Astrocyte (in vitro differentiated cells and primary cell): ENCODE measurements around the gene ADAM19. TPM values are rescaled to one million over a fixed set of nuclear protein-coding genes. Genes with fewer than 3 reads are reported as not detected.
A peak's percentile ranks its signal among the peaks of the same experiment; 100 is the strongest.

Experiments used
- DNase-seq: peaks from one replicate; pipeline ENCODE4 v3.0.0-alpha.2; 2010; ENCODE audit warnings: low read depth
- FAIRE-seq: peaks from 2 replicates; lab custom pipeline; 2011; peaks lifted over from hg19 to GRCh38; lab: Jason Lieb, UNC
- H2AFZ ChIP-seq: 2 replicates; pipeline ENCODE4 v1.6.0; 2012; ENCODE audit warnings: low read depth, low read length, inconsistent platforms
- H3K27ac ChIP-seq: 2 replicates; pipeline ENCODE4 v1.5.1; 2011; ENCODE audit warnings: low read depth, low read length, inconsistent platforms
- H3K27me3 ChIP-seq: 2 replicates; pipeline ENCODE4 v1.6.0; 2011; ENCODE audit warnings: low read length, inconsistent platforms; ENCODE audit not compliant: insufficient read depth
- H3K36me3 ChIP-seq: 2 replicates; pipeline ENCODE4 v1.5.1; 2011; ENCODE audit warnings: low read length, inconsistent platforms; ENCODE audit not compliant: insufficient read depth
- H3K4me1 ChIP-seq: 2 replicates; pipeline ENCODE4 v1.5.1; 2011; ENCODE audit warnings: low read length, inconsistent platforms; ENCODE audit not compliant: insufficient read depth
- H3K4me2 ChIP-seq: 2 replicates; pipeline ENCODE4 v1.6.0; 2012; ENCODE audit warnings: low read length, inconsistent platforms
- H3K4me3 ChIP-seq: 2 replicates; pipeline ENCODE4 v1.5.1; 2011; ENCODE audit warnings: low read depth, mild to moderate bottlenecking, low read length, inconsistent platforms; ENCODE audit not compliant: insufficient read depth
- H3K79me2 ChIP-seq: 2 replicates; pipeline ENCODE4 v1.6.0; 2012; ENCODE audit warnings: mild to moderate bottlenecking, low read length, inconsistent platforms; ENCODE audit not compliant: insufficient read depth
- H3K9ac ChIP-seq: 2 replicates; pipeline ENCODE4 v1.6.0; 2012; ENCODE audit warnings: mild to moderate bottlenecking, low read length, inconsistent platforms
- H3K9me3 ChIP-seq: 2 replicates; pipeline ENCODE4 v1.5.1; 2012; ENCODE audit warnings: low read depth, mild to moderate bottlenecking, low read length, inconsistent platforms; ENCODE audit not compliant: insufficient read depth
- H4K20me1 ChIP-seq: 2 replicates; pipeline ENCODE4 v1.6.0; 2012; ENCODE audit warnings: low read length, inconsistent platforms; ENCODE audit not compliant: insufficient read depth
- H3K27ac Mint-ChIP-seq: one replicate; pipeline ENCODE4 v1.8.0; 2021; ENCODE audit warnings: mild to moderate bottlenecking, mixed read lengths; ENCODE audit not compliant: unreplicated experiment
- H3K27me3 Mint-ChIP-seq: one replicate; pipeline ENCODE4 v1.8.0; 2021; ENCODE audit warnings: low read depth, mixed read lengths; ENCODE audit not compliant: unreplicated experiment
- H3K36me3 Mint-ChIP-seq: one replicate; pipeline ENCODE4 v1.8.0; 2021; ENCODE audit warnings: low read depth, mixed read lengths; ENCODE audit not compliant: unreplicated experiment
- H3K4me1 Mint-ChIP-seq: one replicate; pipeline ENCODE4 v1.8.0; 2021; ENCODE audit warnings: low read depth, mixed read lengths; ENCODE audit not compliant: unreplicated experiment
- H3K4me3 Mint-ChIP-seq: one replicate; pipeline ENCODE4 v1.8.0; 2021; ENCODE audit warnings: mild to moderate bottlenecking, moderate library complexity, mixed read lengths; ENCODE audit not compliant: unreplicated experiment
- H3K9me3 Mint-ChIP-seq: one replicate; pipeline ENCODE4 v1.8.0; 2021; ENCODE audit warnings: mild to moderate bottlenecking, mixed read lengths; ENCODE audit not compliant: unreplicated experiment
- EZH2 ChIP-seq: IDR thresholded peaks from 2 replicates; pipeline ENCODE4 v1.6.1; 2012; ENCODE audit warnings: mild to moderate bottlenecking, low read length, inconsistent platforms; ENCODE audit not compliant: insufficient read depth
- total RNA-seq: library from RNA; stranded (reverse); gene quantifications from 2 replicates; pipeline ENCODE4 v1.2.1, GENCODE V29; 2021
- TF ChIP-seq, protein P1 (sequence below): IDR thresholded peaks from 2 replicates; pipeline ENCODE4 v1.5.1; 2011; ENCODE audit warnings: low read depth, mild to moderate bottlenecking, inconsistent platforms, low read length, moderate library complexity; ENCODE audit not compliant: insufficient read depth

Gene ADAM19
- total RNA-seq, 1 donor from 2014 or later = 316 TPM

GRCh38 chr5:157509587-157509986 lies 66.0 kb downstream of the ADAM19 start:
- peaks cover 73% of the 10 kb centered on the region for H3K36me3 ChIP-seq
- FAIRE-seq = no peak
- no peak overlapping the region for H3K27ac Mint-ChIP-seq
- H3K9me3 ChIP-seq = no peaks in the 10 kb centered on the region
- peaks cover 41% of the 10 kb centered on the region for H3K4me1 ChIP-seq
- peaks cover 31% of the 10 kb centered on the region for H4K20me1 ChIP-seq
- peaks cover 64% of the 10 kb centered on the region for H3K79me2 ChIP-seq
- peaks cover 32% of the 10 kb centered on the region for H3K36me3 Mint-ChIP-seq
- DNase-seq = no peak
- peaks cover 42% of the 10 kb centered on the region for H3K4me1 Mint-ChIP-seq
- H2AFZ ChIP-seq = no peak overlapping the region
- no peaks in the 10 kb centered on the region for H3K9me3 Mint-ChIP-seq
- H3K4me3 Mint-ChIP-seq = no peak overlapping the region
- no peaks in the 10 kb centered on the region for H3K27me3 Mint-ChIP-seq
- peak overlapping the region; percentile 7 for H3K27ac ChIP-seq
- no peak overlapping the region for H3K9ac ChIP-seq
- H3K4me3 ChIP-seq = no peak overlapping the region
- H3K4me2 ChIP-seq = no peak overlapping the region
- TF ChIP-seq EZH2 = no peak
- TF ChIP-seq, protein P1, sequence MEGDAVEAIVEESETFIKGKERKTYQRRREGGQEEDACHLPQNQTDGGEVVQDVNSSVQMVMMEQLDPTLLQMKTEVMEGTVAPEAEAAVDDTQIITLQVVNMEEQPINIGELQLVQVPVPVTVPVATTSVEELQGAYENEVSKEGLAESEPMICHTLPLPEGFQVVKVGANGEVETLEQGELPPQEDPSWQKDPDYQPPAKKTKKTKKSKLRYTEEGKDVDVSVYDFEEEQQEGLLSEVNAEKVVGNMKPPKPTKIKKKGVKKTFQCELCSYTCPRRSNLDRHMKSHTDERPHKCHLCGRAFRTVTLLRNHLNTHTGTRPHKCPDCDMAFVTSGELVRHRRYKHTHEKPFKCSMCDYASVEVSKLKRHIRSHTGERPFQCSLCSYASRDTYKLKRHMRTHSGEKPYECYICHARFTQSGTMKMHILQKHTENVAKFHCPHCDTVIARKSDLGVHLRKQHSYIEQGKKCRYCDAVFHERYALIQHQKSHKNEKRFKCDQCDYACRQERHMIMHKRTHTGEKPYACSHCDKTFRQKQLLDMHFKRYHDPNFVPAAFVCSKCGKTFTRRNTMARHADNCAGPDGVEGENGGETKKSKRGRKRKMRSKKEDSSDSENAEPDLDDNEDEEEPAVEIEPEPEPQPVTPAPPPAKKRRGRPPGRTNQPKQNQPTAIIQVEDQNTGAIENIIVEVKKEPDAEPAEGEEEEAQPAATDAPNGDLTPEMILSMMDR = no peak
- H3K27me3 ChIP-seq = no peaks in the 10 kb centered on the region

DNA sequence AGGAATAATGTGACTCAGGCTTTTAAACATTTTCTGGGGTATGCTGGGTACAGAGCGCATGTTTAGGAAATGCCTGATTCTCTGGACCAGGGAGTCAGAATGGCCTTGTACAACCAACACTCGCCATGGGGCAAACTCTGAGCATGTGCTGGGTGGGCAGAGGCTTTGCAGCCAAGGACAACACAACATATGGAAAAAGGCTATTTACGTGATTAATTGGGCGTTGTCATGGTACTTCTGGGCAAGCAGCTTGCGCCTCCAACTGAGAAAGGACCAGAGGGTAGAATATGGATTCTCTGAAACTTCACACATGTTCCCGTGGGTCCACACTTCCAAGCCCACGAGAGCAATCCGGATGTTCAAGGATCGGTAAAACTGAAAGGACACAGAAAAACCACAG lies 66.5 kb downstream of the ADAM19 start:
- Histone ChIP-seq H4K20me1 (peaks cover 31% of the 10 kb centered on the region), H3K79me2 (peaks cover 65% of the 10 kb centered on the region), H2AFZ (no peak overlapping the region), H3K36me3 (peaks cover 75% of the 10 kb centered on the region), H3K4me1 (peaks cover 41% of the 10 kb centered on the region), H3K9ac (no peak overlapping the region), H3K27ac (peak overlapping the region; percentile 7), H3K9me3 (no peaks in the 10 kb centered on the region), H3K4me2 (no peak overlapping the region), H3K27me3 (no peaks in the 10 kb centered on the region), H3K4me3 (no peak overlapping the region)
- Mint-ChIP-seq H3K9me3 (no peaks in the 10 kb centered on the region), H3K27me3 (no peaks in the 10 kb centered on the region), H3K4me3 (no peak overlapping the region), H3K36me3 (peaks cover 30% of the 10 kb centered on the region), H3K4me1 (peaks cover 40% of the 10 kb centered on the region), H3K27ac (no peak overlapping the region)
- no peak for TF ChIP-seq EZH2
- TF ChIP-seq, protein P1 = no peak
- FAIRE-seq (no peak), DNase-seq (no peak)

DNA sequence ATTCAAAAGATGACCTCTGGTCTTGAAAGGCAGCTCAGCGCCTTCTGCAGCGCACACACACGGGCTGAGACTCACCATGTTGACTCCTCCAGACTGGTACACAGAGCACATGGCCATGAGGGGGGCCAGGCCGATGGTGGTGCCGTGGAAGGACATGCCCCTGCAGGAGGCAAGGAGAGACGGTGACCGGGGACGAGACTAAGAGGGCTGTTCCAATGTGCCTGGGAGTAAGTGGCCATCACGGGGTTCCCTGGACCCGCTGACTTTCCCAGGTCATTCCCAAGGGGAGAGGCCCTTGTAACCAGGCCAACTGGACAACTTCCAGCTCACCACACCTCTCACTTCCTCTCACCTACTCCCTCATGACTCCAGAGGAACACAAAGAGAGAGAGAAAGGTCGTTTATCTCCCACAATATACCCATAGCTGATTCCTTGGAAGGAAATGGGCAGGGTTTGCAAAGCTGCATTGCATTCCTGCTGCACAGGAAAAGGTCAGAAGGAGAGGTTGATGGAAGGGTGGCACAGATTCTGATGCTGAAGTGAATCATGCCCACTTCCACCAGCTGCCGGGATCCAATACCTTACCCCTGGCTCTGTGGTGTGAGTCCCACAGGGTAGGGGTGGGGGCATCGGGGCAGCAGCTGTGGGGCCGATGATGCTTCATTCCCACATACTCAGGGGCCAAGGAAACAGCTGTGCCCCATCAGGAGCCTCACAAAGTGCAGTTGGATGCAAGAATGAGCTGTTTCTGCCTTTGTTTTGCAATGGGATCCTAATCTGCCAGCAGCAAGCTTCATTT lies 68.4 kb downstream of the ADAM19 start:
- Histone ChIP-seq H3K4me1 (peaks cover 22% of the 10 kb centered on the region), H3K36me3 (peaks cover 81% of the 10 kb centered on the region), H3K9me3 (no peaks in the 10 kb centered on the region), H4K20me1 (peaks cover 31% of the 10 kb centered on the region), H3K27me3 (no peaks in the 10 kb centered on the region), H3K27ac (peak overlapping the region; percentile 16), H3K4me2 (no peak overlapping the region), H2AFZ (no peak overlapping the region), H3K79me2 (peaks cover 69% of the 10 kb centered on the region), H3K9ac (peak overlapping the region; percentile 27), H3K4me3 (no peak overlapping the region)
- no peak overlapping the region for H3K4me3 Mint-ChIP-seq
- H3K27ac Mint-ChIP-seq = peak overlapping the region; percentile 15
- H3K4me1 Mint-ChIP-seq = peaks cover 39% of the 10 kb centered on the region
- FAIRE-seq (no peak), DNase-seq (no peak)
- no peaks in the 10 kb centered on the region for H3K27me3 Mint-ChIP-seq
- no peak for TF ChIP-seq EZH2
- TF ChIP-seq, protein P1 = no peak
- peaks cover 35% of the 10 kb centered on the region for H3K36me3 Mint-ChIP-seq
- no peaks in the 10 kb centered on the region for H3K9me3 Mint-ChIP-seq
